PFSK-1 (cell line): ENCODE measurements around the gene NOTUM.
A peak's percentile ranks its signal among the peaks of the same experiment; 100 is the strongest.

ENCODE experiments used
- FOXP2 ChIP-seq: optimal IDR thresholded peaks from 2 replicates; pipeline ENCODE3; 2011; ENCODE audit warnings: borderline replicate concordance, control low read depth, inconsistent platforms; ENCODE audit not compliant: insufficient read depth; ENCODE audit errors: extremely low read length, extremely low read depth
- POLR2AphosphoS5 ChIP-seq: IDR thresholded peaks from 2 replicates; pipeline ENCODE4 v1.6.1; 2012; ENCODE audit warnings: low read depth, mild to moderate bottlenecking, control low read depth, low read length, moderate library complexity
- REST ChIP-seq, 2 experiments: IDR thresholded peaks; 2 replicates each; pipeline versions ENCODE4 v1.6.1 to v1.8.0; 2011 to 2012; ENCODE audit warnings: low read depth in 2 of 2, low read length in 2 of 2, control low read depth in 1 of 2, inconsistent platforms in 1 of 2, mild to moderate bottlenecking in 1 of 2, moderate library complexity in 1 of 2; ENCODE audit not compliant: insufficient read depth in 1 of 2
- SIN3A ChIP-seq: IDR thresholded peaks from 2 replicates; pipeline ENCODE4 v1.6.1; 2012; ENCODE audit warnings: mild to moderate bottlenecking, low read length, moderate library complexity, borderline replicate concordance; ENCODE audit not compliant: insufficient read depth
- TAF1 ChIP-seq: IDR thresholded peaks from 2 replicates; pipeline ENCODE4 v1.6.1; 2012; ENCODE audit warnings: low read length, control low read depth, borderline replicate concordance; ENCODE audit not compliant: insufficient read depth

NOTUM gene

DNA sequence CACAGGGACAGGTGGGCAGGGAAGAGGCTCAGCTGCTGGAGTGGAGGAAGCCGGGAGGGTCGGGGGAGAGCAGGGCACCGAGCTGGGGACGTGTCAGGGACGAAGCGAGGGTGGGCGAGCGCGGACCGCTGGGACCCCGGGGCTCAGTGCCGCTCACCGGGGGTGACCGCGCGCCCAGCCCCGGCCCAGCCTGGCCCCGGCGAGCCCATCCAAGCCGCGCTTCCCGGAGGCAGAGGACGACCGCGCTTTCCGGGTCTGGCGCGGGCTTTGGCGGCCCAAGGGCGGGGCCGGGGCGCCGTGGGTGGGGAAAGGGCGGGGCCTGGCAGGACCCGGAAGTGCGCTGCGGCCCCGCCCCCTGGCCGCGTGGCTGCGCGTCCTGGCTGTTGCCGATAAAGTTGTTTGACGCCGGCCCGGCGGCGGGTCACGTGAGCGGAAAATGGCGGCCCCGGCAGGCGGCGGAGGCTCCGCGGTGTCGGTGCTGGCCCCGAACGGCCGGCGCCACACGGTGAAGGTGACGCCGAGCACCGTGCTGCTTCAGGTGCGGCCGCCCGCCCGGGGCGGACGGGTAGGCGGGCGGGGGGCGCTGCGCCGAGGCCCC, 16.3 kb upstream of the NOTUM start, which contains the start of gene ASPSCR1:
TSS of gene ASPSCR1 (plus strand) at position 419 of the 598 bp plus-strand sequence. CDS start at position 437, 18 bp downstream.
- peak; percentile 92 for TF ChIP-seq SIN3A
- peak in 1 of 2 experiments; percentile 52; a peak in 1 of 4 replicates for TF ChIP-seq REST (IDR thresholded peaks at IDR 0.05; ENCODE audit: insufficient read depth in 1 of 2, low read depth in 2 of 2, low read length in 2 of 2)
- peak; percentile 93 for TF ChIP-seq FOXP2
- peak; percentile 94 for TF ChIP-seq POLR2AphosphoS5
- peak; percentile 88; the same call in 1 of the 2 replicates for TF ChIP-seq TAF1

DNA sequence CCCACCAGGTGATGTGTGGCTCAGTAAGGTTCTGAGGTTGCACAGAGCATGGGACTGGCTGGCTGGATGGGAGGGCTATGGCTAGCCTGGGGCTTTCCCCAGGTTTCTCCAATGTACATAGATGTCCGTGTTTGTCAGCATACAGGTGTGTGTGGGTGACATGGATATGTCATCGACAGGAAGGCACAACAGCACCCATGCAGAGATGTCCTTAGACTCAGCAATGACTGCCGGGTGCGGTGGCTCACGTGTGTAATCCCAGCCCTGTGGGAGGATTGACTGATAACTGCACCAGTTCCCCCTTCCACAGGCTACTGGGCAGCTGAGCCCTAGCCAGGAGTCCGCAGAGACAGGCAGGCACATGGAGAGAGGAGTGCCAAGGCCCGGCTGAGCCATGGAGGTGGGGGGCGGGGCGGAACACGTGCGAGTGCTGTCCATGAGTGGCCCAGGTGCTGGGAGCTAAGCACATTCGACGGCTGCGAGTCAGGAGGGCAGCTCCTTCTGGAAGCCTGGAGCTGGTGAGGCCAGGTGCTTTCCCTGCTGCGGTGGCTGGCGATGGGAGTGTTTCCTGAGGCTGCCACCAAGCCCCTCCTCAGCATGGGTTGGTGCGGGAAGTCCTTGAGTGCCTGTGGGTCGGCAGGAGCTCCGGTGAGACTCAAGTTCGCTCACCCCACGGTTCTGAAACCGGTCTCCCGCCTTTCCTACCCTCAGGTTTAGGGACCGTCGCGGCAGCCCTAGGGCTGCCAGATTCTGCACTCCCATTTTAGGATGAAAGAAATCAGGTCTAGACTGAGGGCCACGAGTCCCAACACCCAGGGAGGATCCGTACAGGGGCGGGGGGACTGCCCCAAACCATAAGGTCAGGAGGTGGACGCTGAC, 15.6 kb upstream of the NOTUM start:
- TF ChIP-seq SIN3A (no peak), POLR2AphosphoS5 (no peak), REST (IDR thresholded peaks at IDR 0.05; ENCODE audit: insufficient read depth in 1 of 2, low read depth in 2 of 2, low read length in 2 of 2) (no peak), TAF1 (no peak), FOXP2 (no peak)

GRCh38 chr17:81973432-81973831, 12.4 kb upstream of the NOTUM start:
- TF ChIP-seq FOXP2 (no peak), TAF1 (no peak), SIN3A (no peak), REST (IDR thresholded peaks at IDR 0.05; ENCODE audit: insufficient read depth in 1 of 2, low read depth in 2 of 2, low read length in 2 of 2) (no peak), POLR2AphosphoS5 (no peak)

GRCh38 chr17:81968850-81969812, 8.1 kb upstream of the NOTUM start:
- TF ChIP-seq TAF1 (no peak), POLR2AphosphoS5 (no peak), FOXP2 (no peak), REST (IDR thresholded peaks at IDR 0.05; ENCODE audit: insufficient read depth in 1 of 2, low read depth in 2 of 2, low read length in 2 of 2) (no peak), SIN3A (no peak)
